Heart left ventricle (tissue), 16 donors: Measurements from ENCODE around the gene FAHD2A. TPM values are rescaled to one million over a fixed set of nuclear protein-coding genes. Genes with fewer than 3 reads are reported as not detected.
A peak's percentile ranks its signal among the peaks of the same experiment; 100 is the strongest.
"Not testable (repeated sequence)": the region's sequence is repeated elsewhere in the genome, so short reads cannot be mapped to it uniquely, and the experiment has no call there.

Experiments
- ATAC-seq, 4 donors: fragments of 200-7000 bp; cut with Tn5 transposase; one replicate each; pipeline ENCODE4 v1.9.1; 2020 to 2022; ENCODE audit warnings: moderate library complexity in 4 of 4, mild to moderate bottlenecking in 3 of 4, moderate number of reproducible peaks in 1 of 4
- DNase-seq, 5 donors: peaks; one replicate each; pipeline ENCODE4 v3.0.0-alpha.2; 2020
- H3K27ac ChIP-seq, 12 donors: fragments of 200-600 bp; sonication (generic) in 4 of 12; one replicate each; pipeline versions ENCODE4 v1.5.0 to v1.8.0; 2016 to 2022; ENCODE audit warnings: mild to moderate bottlenecking in 2 of 12
- H3K27me3 ChIP-seq, 9 donors: fragments of 200-600 bp; sonication (generic) in 2 of 9; one replicate each; pipeline versions ENCODE4 v1.5.1 to v1.8.0; 2016 to 2022; ENCODE audit warnings: mild to moderate bottlenecking in 3 of 9
- H3K36me3 ChIP-seq, 9 donors: fragments of 200-600 bp; sonication (generic) in 2 of 9; one replicate each; pipeline versions ENCODE4 v1.5.0 to v1.8.0; 2018 to 2022; ENCODE audit warnings: mild to moderate bottlenecking in 2 of 9
- H3K4me1 ChIP-seq, 12 donors: fragments of 200-600 bp; sonication (generic) in 4 of 12; one replicate each; pipeline versions ENCODE4 v1.5.0 to v1.8.0; 2016 to 2022; ENCODE audit warnings: mild to moderate bottlenecking in 3 of 12
- H3K4me3 ChIP-seq, 12 donors: fragments of 200-600 bp; sonication (generic) in 4 of 12; one replicate each; pipeline versions ENCODE4 v1.5.0 to v1.8.0; 2017 to 2022; ENCODE audit warnings: mild to moderate bottlenecking in 9 of 12, moderate library complexity in 4 of 12
- H3K9me3 ChIP-seq, 12 donors: fragments of 200-600 bp; sonication (generic) in 4 of 12; one replicate each; pipeline versions ENCODE4 v1.5.0 to v1.8.0; 2016 to 2022; ENCODE audit warnings: mild to moderate bottlenecking in 1 of 12
- CTCF ChIP-seq, 12 donors: fragments of 200-600 bp; sonication (generic) in 4 of 12; IDR thresholded peaks; one replicate each; pipeline versions ENCODE4 v1.5.0 to v1.8.0; 2018 to 2022; ENCODE audit warnings: antibody characterized with exemption in 12 of 12, mild to moderate bottlenecking in 5 of 12
- POLR2A ChIP-seq, 2 donors: fragments of 450-650 bp; IDR thresholded peaks; one replicate each; pipeline ENCODE4 v1.6.1; 2017; ENCODE audit warnings: antibody characterized with exemption in 2 of 2, mild to moderate bottlenecking in 2 of 2, moderate library complexity in 2 of 2
- WGBS, 4 donors: extraction: QIAGEN DNeasy Blood & Tissue Kit in 2 of 4; methylation state at CpG; one replicate each; pipeline versions ENCODE4 v1.1.5 to v1.1.7; 2013 to 2018; 5-methylcytosine and 5-hydroxymethylcytosine counted together
- intact Hi-C, 10 donors: fragments of 100-400 bp; cut with DNase I; formaldehyde crosslinking; loops; one replicate each; pipeline versions ENCODE4 v1.11.1 to v1.14.2; 2022
- polyA plus RNA-seq, 2 donors: library from polyadenylated mRNA; stranded (reverse); fragments of 200-250 nt; gene quantifications; one replicate each; pipeline ENCODE4 v1.2.3, GENCODE V29; 2013
- total RNA-seq, 9 donors: library from RNA; depleted of rRNA in 2 of 9; stranded (reverse); fragments of >200 nt in 2 of 9; fragmentation: NEBNext Ultra II Directional in 3 of 9; extraction: Animal tissue kit (Norgen Biotek cat#: 25700) in 3 of 9; gene quantifications; one replicate each; pipeline versions ENCODE4 v1.1.0 to v1.2.4, GENCODE V29; 2016 to 2023
- donor health status: ischemic (EF 13 %, LVEDD 7.1; RV severe dilation, severe dysfunction).
- donor health status: healthy with polysubstance abuse.
- donor health status: DM: no; HTN: yes; CAD: no.
- donor health status: DM: no; HTN: no; CAD: no.
- donor health status: ischemic (EF 25% LVEDD 6.9; RV normal size, moderate dysfunction).
- donor health status: ischemic (EF 25% LVEDD 5.7; RV mildly dilated, moderate dysfunction).
- donor health status: healthy.
- donor health status: DM: yes; HTN: yes; CAD: no.
- donor health status: ischemic (EF 35%, LVEDD 5.7; RV mildly dilated, moderate dysfunction).
- donor health status: nonischemic (EF 11% LVEDD 7.7; RV severe dilation, severe dysfunction).
- donor health status: DM: yes; HTN: yes; CAD: no.
- donor health status: PGD.
- donor health status: ischemic (EF 29% LVEDD 5.4; RV normal size, mild dysfunction).
- donor health status: nonischemic (EF 23%, LVEDD 6.1; RV moderate dilation, normal function).

The FAHD2A gene
- total and polyA plus RNA-seq, 11 donors = 26.2 to 51.7 (median 34.6) TPM

DNA sequence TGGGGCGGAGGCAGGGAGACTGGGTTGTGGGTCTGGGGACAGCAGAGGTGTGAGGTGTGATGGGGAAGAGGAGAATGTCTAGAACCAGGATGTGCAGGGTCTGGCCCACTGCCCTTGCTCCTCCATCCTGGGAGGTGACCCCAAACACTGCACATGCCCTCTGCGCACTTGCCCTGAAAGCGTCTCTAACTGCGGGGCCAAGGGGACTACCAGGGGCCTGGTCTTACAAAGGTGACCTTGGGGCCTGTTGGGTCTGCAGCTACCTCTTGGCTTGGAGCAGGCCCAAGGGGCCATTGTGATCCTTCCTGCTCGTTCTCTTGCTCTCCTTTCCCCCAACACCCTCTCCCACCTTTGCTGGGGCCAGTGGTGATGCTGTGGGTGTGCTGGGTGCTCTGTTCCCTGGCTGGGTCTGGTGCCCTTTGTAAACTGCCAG lies 48.0 kb upstream of the FAHD2A start:
- Histone ChIP-seq H3K4me1 (peaks cover 0 to 8% (median 0%) of the 10 kb centered on the region in 12 donors), H3K36me3 (no peaks in the 10 kb centered on the region), H3K27me3 (no peaks in the 10 kb centered on the region), H3K4me3 (no peak overlapping the region), H3K27ac (no peak overlapping the region), H3K9me3 (peaks cover 0 to 5% (median 0%) of the 10 kb centered on the region in 12 donors)
- 90 to 94% (median 91%) methylated on average over 5 of the region's 5 CpGs for WGBS, 4 donors
- no peak for TF ChIP-seq CTCF (IDR thresholded peaks at IDR 0.05)
- no peak for ATAC-seq
- peak in 1 of 5 donors; percentile 3 for DNase-seq
- intact Hi-C loops = no loop called here

- ATAC-seq (no peak), DNase-seq (peak in 2 of 5 donors; percentile 2 to 6)
- Histone ChIP-seq H3K27ac (no peak overlapping the region), H3K4me3 (no peak overlapping the region), H3K9me3 (peaks cover 0 to 5% (median 0%) of the 10 kb centered on the region in 12 donors), H3K36me3 (no peaks in the 10 kb centered on the region), H3K4me1 (peaks cover 0 to 10% (median 0%) of the 10 kb centered on the region in 12 donors), H3K27me3 (no peaks in the 10 kb centered on the region)
- WGBS, 4 donors = 85 to 89% (median 89%) methylated on average over 8 of the region's 8 CpGs
- TF ChIP-seq CTCF (IDR thresholded peaks at IDR 0.05) (no peak), POLR2A (IDR thresholded peaks at IDR 0.05) (no peak)
- intact Hi-C loops = no loop called here
Measured at GRCh38 chr2:95354925-95355324, 47.6 kb upstream of the FAHD2A start.

DNA sequence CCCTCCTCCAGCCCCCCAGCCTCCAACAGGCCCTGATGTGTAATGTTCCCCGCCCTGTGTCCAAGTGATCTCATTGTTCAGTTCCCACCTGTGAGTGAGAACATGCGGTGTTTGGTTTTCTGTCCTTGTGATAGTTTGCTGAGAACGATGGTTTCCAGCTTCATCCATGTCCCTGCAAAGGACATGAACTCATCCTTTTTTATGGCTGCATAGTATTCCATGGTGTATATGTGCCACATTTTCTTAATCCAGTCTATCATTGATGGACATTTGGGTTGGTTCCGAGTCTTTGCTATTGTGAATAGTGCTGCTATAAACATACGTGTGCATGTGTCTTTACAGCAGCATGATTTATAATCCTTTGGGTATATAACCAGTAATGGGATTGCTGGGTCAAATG lies 47.0 kb upstream of the FAHD2A start:
- H3K36me3 ChIP-seq, H3K27ac ChIP-seq, H3K27me3 ChIP-seq, ATAC-seq, H3K4me3 ChIP-seq, H3K9me3 ChIP-seq, intact Hi-C loops, DNase-seq: not testable (repeated sequence)
- peaks cover 0 to 13% (median 0%) of the 10 kb centered on the region in 12 donors for H3K4me1 ChIP-seq
- WGBS, 4 donors = 93 to 97% (median 95%) methylated on average over 4 to 5 of the region's 5 CpGs

DNA sequence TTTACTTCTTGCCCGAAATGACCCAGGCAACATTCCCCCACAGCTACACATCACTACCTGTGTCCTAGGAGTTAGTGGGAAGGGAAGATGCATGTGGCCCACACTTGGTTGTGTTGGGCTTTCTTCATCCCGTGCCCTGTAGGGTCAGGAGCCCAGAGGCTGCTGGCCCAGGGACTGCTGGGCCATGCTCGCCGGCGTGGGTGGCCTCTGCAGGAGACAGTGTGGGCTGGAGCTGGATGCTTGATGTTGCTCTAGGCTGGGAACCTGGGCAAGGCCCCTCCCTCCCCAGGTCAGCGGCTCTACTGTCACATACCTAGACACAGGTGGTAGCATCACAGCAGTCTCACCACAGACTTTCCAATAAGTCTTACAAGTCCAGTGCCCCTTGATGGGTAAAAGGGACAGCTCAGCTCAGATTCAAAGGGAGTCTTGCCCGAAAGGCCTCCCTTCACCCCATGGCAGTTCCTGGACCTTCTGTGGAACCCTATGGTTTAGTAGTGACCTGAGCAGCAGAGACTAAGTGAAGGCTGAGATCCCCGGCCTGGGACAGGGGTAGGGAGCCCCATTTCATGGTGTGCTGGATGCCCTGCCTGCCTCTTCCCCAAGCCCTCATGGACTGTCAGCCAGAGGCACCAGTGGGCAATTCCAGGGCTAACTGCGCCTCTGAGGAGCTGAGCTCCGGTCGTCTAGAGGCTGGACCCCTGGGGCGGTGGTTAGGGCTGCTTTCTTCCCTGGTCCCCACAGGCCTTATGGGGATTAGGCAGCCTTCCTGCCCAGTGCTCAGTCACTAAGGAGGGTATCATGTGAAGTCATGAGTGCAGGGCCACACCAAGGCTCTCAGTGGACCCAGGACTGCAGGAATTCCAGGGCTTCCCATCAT lies 45.4 kb upstream of the FAHD2A start:
- no peak overlapping the region for H3K4me3 ChIP-seq
- no peak overlapping the region for H3K27ac ChIP-seq
- H3K9me3 ChIP-seq = peaks cover 0 to 5% (median 0%) of the 10 kb centered on the region in 12 donors
- ATAC-seq = no peak
- peaks cover 0 to 13% (median 0%) of the 10 kb centered on the region in 12 donors for H3K4me1 ChIP-seq
- TF ChIP-seq CTCF (IDR thresholded peaks at IDR 0.05) (no peak), POLR2A (IDR thresholded peaks at IDR 0.05) (no peak)
- no peak for DNase-seq
- H3K36me3 ChIP-seq = no peaks in the 10 kb centered on the region
- WGBS, 4 donors = 83 to 90% (median 86%) methylated on average over 9 to 12 of the region's 12 CpGs
- no peaks in the 10 kb centered on the region for H3K27me3 ChIP-seq
- intact Hi-C loops = no loop called here
